Stimulated activated CD8-positive, alpha-beta memory T cell treated with anti-CD3 and anti-CD28 coated beads, Interleukin-7, amount 100 ng/mL, for 1 hour (primary cell): ENCODE measurements around the gene ETS2.
"Not testable (repeated sequence)": the region's sequence is repeated elsewhere in the genome, so short reads cannot be mapped to it uniquely, and the experiment has no call there.

ENCODE experiments used
- DNase-seq, 2 donors: peaks; one replicate each; pipeline ENCODE4 v3.0.0-alpha.2; 2020; ENCODE audit warnings: low read depth in 2 of 2

Gene ETS2

DNA sequence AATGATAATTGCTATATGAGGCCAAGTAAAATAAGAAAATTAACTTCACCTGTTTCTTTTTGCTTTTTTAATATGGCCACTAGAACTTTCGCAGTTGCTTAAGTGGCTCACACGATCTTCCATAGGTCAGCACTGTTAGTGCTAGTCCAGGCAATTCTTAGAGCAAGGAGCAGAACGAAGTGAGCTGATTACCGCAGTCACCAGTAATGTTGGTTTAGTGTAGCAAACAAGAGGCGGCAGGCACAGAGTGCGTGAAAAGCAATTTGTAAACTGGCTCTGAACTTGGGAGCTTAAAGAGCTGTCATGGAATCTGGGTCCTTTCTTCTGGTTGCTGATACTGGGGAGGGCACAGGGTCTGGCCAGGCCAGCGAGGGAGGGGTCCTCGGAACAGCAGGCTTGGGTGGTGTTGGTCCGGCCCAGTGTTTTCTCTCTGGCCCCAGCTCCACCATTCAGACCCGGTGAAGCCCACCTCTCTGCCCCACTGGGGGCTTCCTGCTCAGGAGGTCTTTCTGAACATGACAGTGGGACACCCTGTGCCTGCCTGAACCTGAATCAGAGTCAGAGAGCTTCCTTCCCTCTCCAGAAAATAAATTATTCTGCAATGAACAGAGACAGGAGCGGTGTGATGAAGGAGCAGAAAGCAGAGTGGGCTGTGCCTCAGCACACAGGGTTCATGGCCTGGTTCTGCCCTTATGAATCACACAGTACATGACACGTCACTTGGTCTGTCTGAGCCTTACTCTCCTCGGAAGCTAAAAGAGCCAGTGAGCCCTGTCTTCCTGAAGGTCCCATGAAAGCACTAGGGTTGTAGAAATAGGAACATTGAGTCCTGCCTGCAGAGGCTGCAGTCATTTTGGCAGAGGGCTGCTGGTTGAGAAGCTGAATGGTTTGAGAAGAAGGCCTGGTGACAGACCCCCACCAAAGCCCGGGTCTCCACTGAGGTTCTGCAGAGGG is 11.9 kb downstream of the ETS2 start:
- no peak for DNase-seq

DNA sequence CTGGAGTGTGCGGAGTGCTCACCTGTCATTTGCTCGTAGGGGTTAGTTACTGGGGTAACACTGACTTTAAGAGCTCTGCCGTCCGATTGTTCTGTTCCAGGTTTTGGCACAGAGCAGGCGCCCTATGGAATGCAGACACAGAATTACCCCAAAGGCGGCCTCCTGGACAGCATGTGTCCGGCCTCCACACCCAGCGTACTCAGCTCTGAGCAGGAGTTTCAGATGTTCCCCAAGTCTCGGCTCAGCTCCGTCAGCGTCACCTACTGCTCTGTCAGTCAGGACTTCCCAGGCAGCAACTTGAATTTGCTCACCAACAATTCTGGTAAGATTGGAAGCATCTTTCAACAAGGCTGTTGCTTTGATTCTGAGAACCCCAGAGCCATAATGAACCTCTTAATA is 12.6 kb downstream of the ETS2 start:
- DNase-seq: no peak

DNA sequence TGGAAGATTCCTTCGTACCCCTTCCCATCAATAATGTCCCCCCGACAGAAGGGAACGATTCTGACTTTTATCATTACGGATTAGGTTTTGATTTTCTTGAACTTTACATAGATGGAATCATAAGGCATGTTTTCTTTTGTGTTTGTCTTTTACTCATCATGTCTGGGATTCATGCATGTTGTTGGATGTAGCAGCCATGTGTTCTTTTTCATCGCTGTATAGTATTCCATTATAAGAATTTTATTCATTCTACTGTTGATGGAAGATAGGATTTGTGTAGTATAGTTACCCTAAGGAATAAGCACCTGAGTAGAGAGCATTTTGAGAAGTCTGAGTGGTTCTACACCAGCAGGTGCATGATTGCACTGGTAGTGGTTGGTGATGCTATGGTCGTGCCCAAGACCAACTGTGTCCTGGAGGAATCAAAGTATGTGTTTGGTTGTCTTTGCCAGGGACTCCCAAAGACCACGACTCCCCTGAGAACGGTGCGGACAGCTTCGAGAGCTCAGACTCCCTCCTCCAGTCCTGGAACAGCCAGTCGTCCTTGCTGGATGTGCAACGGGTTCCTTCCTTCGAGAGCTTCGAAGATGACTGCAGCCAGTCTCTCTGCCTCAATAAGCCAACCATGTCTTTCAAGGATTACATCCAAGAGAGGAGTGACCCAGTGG is 13.5 kb downstream of the ETS2 start:
- no peak for DNase-seq

DNA sequence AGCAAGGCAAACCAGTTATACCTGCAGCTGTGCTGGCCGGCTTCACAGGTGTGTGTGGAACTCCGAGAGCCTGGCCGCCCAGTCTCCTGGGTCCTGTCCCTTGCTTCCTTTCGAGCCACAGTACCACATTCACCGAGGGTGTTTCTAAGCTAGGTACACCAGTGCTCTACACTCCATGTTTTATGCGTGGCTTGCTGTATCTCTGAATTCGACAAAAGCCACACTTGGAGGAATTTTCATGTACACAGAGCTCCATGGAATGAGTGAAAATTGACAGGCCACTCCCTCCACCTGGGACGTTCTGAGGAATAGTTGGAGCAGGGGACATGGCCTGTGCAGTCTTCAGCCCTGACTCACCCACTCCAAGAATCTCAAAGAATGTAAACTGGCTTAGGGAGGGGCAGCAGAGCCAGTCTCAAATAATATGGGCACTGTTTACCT is 14.0 kb downstream of the ETS2 start:
- no peak for DNase-seq

DNA sequence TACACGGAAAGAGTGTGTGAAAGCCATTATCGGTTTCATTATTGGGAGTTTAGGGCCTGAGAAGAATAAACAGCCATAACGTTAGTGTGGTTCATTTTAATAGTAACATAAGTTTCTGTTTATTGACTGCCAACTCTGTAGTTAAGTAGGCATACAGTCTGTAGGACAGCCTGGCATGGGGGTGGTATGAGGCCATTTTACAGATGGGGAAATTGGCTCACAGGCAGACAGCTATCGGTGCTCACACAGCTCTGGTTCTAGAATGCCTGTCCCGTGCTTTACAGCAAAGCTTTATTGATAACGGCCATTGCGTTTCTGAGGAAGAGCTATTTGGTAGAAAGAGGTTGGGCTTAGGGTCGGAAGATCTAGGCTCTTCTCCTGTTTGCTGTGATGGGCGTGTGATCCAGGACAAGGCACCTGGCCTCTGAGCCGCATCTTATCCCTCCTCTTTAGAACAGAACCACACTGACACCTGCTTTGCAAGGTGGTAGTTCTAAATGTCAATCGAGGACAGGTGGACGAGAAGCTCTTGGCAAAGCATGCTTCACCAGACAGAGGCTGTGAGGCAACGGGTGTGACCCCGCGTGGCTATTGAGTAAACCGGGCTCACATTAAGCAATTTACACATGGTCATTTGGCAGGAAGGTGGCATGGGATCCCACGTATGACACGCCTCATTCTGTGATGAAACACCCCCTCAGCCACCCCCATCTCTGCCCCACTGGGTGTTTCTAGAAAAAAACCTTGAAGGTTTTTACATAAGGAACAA is 14.9 kb downstream of the ETS2 start:
- no peak for DNase-seq

DNA sequence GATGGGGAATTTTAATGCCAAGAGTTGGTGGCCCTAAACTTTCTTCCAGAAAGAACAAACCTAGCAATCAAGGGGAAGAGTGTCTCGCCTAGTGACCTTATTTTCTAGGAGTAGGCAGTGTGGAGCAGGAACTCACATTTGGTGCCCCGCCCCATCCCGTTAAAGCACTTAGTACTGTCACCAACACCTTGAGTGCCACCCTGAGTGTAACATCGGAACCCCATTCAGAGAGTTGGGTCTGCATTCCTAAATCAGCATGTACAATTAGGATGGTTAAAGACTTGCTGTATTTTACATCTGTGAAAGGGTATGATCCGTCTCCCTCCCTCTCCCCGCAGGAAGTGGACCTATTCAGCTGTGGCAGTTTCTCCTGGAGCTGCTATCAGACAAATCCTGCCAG is 15.5 kb downstream of the ETS2 start:
- no peak for DNase-seq

DNA sequence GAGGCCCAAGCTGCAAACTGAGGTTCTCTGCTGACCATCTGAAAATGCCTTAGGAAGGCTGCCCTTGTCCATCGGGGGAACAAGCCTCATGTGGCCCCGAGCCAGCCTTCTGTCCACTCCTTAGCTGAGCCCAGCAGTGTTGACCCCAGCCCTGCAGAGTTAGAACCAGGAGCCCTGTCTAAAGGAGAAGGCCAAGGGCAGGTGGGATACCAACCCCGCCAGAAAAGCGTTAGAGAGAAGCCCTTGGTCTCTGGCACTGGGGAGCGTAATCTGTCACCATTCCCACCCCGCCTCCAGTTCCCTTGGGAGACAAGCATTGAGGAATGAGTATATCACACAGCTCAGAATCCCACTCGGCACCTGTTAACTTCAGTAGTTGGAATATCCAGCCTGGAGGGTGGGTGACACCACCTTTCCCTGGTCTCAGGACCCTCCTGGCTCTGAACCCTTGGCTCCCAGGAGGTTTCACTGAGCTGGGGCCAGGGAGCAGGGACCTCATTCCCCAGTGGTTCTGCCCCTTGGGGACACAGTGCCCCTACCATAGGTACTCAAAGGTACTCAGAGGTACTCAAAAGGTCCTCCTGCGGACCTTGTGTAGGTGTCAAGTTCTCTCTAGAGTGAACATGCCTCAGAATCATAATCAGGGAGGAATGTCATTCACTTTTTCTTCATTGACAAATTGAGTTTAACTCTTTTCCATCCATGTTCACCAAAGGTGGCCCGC is 16.4 kb downstream of the ETS2 start:
- DNase-seq: no peak

DNA sequence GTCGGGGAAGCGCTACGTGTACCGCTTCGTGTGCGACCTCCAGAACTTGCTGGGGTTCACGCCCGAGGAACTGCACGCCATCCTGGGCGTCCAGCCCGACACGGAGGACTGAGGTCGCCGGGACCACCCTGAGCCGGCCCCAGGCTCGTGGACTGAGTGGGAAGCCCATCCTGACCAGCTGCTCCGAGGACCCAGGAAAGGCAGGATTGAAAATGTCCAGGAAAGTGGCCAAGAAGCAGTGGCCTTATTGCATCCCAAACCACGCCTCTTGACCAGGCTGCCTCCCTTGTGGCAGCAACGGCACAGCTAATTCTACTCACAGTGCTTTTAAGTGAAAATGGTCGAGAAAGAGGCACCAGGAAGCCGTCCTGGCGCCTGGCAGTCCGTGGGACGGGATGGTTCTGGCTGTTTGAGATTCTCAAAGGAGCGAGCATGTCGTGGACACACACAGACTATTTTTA is 17.1 kb downstream of the ETS2 start:
- no peak for DNase-seq

DNA sequence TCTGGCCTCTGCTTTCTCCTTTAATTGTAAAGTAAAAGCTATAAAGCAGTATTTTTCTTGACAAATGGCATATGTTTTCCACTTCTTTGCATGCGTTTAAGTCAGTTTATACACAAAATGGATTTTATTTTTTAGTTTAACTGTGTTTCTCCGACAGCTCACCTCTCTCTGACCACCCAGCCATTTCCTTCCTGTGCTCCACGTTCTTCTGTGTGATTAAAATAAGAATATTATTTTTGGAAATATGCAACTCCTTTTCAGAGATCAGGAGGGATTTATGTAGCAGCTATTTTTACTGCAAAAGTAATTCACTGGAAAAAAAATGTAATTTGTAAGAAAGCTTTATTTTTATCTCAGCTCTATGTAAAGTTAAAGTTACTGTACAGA is 18.0 kb downstream of the ETS2 start:
- DNase-seq: no peak

DNA sequence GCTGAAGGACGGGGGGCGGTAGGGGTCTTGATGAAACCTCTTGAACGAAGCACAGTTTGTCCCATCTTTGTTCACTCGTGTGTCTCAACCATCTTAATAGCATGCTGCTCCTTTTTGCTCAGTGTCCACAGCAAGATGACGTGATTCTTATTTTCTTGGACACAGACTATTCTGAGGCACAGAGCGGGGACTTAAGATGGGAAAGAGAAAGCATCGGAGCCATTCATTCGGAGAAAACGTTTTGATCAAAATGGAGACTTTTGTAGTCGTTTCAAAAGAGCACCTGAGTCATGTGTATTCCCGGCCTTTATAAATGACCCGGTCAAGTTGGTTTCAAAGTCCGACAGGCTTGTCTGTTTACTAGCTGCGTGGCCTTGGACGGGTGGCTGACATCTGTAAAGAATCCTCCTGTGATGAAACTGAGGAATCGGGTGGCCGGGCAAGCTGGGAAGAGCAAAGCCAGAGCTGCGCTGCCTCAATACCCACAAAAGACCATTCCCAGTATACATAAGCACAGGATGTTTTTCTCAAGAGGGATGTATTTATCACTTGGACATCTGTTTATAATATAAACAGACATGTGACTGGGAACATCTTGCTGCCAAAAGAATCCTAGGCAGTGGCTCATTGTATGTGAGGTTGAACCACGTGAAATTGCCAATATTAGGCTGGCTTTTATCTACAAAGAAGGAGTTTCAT is 18.5 kb downstream of the ETS2 start:
- no peak for DNase-seq

DNA sequence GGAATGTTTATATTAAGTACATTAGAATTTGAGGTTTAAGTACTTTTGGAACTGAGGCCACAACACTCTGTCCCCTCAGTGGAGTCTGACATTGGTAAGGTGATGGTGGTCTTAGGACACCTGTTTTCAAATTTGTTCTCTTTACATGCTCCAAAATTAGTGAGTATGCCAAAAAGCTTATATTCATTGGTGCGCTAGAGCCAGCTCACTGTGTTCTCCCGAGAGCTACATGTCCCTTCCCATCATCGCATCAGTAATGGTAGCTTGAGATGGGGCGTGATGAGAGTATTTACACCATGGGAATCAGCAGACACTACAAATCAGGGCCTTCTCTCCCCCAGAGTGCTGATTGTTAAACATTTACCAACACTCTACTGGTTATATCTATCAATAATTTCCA is 19.5 kb downstream of the ETS2 start:
- DNase-seq: no peak

DNA sequence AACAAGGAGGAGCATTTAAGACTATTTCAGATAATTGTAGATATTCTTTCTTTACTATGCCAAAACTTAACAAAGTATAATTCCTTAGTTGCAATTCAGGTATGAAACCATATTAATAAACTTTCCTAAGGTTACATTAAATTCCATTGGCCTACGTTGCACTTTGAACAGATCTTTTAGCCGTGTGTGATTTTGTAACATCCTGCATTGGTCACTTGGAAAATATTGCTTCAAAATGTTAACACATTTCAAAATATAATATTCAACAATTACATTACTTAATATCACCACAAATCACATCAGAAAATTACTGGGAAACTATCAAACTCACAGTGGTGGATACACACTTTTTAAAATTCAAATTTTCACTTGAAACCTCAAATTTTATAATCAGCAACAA is 20.2 kb downstream of the ETS2 start:
- DNase-seq: no peak

DNA sequence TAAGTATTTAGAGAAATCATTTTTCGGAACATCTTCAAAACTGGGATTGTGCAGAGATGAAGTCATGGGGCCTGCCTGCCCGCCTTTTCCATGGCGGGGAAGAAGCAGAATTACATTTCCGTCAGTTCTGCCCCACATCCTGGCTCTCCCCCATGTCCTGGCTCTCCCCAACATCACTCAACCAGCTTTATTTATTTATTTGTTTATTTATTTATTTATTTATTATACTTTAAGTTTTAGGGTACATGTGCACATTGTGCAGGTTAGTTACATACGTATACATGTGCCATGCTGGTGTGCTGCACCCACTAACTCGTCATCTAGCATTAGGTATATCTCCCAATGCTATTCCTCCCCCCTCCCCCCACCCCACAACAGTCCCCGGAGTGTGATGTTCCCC is 22.4 kb downstream of the ETS2 start:
- DNase-seq: not testable (repeated sequence)

DNA sequence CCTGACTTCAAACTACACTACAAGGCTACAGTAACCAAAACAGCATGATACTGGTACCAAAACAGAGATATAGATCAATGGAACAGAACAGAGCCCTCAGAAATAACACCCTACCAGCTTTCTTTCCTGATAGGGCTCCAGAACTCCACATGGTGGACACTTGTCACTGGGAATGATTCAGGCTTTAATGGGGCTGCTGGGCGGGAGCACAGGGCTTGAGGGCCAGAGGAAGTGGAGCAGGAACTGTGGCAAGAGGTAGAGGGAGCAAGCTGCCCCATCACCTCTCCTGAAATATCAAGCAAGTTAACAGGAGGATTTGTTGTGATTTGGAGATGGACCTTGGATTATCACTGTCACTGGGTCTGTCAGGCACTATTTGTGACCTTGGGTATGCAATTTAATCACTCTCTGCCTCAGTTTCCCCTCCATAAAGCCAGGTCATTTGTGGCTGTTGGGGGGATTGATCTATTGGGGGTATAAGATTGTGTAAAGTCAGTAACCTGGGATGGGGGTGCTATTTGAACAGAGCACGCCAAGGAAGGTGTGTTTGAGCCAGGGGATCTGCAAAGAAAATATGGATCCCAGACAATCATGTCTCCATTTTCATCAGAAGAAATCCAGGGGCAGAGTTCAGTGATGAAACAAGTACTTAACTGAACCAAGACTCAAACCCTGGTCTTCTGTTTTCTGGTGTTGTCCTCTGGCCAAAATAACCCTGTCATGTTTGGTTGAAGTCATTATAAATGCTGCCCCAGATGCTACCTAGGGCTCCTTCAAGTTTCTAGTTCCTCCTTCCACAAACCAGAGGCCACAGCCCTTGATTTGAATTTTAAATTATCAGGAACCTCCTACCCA is 25.2 kb downstream of the ETS2 start:
- no peak for DNase-seq

DNA sequence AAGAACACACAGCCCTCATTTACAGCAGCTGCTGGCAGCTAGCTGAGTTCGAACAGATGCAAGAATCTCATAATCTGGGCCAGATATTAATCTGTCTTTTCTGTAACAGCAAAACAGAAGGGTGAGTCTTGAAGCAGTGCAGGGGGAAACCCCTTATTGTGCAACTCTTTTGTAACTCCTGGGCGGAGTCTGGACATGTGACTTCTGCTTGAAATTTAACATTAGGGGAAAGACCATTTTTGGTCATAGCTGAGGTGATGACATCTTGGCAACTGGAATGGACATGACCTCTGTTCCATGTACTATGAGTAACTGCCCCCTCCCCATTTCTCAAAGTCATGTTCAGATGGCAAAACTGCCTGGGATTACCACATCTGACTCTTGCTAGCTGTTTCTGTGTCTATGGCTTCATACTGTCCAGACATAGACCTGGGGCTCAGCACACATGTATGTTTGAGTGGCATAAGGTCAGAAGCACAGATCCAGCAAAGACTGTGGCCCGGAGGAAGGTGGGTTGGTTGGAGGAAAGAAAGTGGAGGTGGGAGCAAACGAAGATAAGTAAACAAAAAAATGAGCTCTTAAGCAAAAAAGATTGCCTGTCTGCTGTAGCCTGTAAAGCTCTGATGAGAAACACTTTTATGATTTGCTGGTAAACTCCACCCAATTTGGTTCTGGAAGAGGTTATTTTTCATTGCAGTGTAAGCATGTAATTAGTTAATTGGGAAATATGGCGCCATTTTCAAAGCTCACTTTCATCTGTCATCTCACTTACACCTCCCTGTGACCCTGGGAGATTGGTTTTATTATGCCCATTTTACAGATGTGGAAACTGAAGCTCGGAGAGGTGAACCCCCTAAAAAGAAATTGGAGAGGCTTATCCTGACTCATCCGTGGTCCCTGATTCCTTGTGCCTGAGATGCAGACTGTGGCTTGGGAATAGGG is 26.1 kb downstream of the ETS2 start:
- DNase-seq: no peak

DNA sequence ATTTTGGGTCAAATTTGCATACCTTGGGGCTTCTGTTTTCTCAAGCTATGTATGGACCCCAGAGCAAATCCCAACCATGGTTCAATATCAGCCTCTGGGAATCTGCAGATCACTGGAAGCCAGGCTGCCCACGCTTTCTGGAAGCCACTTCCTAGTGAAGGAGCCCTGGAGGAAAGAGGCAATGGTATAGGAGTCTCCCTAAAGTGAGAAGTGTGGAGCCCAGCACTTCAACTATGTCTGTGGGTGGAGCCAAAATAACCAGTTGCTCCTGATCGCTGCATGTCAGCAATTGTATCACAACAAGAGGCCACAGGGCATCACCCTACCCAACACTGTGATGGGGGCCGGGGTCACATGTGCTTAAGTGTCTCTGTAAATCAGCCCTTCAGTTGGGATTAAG is 26.9 kb downstream of the ETS2 start:
- no peak for DNase-seq

DNA sequence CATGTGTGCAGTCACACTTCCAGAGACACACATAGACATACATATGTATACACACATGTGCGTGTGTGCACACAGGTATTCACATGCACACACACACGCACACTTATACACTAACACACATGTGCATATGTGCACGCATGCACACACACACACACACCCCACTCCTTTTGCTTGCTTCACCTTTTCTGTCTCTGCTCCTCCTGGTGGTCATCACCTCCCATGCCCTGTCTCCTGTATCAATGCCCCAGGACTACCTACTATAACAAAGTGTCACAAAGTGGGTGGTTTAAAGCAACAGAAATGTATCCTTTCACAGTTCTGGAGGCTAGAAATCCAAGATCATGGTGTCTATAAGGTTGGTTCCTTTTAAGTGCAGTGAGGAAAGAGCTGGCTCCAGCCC is 27.4 kb downstream of the ETS2 start:
- DNase-seq: no peak

DNA sequence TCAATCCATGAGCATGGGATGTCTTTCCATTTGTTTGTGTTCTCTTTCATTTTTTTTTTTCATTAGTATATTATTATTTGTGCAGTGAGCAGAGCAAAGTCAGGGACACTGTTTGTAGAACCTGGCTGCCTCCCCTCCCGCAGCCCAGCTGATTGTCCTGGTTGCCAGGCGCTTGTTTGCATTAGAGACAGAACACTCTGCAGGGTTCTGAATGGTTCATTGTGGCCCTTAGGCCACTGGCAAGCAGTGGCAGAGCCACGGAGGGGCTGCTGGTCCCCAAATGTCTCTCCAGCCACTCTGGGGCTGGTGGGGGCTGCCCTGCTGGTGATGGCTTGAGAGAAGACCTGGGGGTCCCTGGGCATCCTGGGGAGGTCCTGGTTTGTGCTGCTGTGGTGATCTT is 29.0 kb downstream of the ETS2 start:
- DNase-seq: no peak
